HepG2 (cell line): ENCODE measurements around the gene SMG5.

Experiments used
- BHLHE40 ChIP-seq: IDR thresholded peaks from 2 replicates; pipeline ENCODE4 v1.6.1; 2011; ENCODE audit warnings: low read length, improper control_type of control experiment
- CTCF ChIP-seq: sonication (generic); formaldehyde crosslinking; IDR thresholded peaks from 2 replicates; pipeline ENCODE4 v1.5.0; 2020; ENCODE audit warnings: mild to moderate bottlenecking, missing genetic modification reagents, moderate library complexity
- EP300 ChIP-seq, 3 experiments: sonication (generic) in 1 of 3; formaldehyde crosslinking in 1 of 3; IDR thresholded peaks; 2 replicates each; pipeline versions ENCODE4 v1.5.1 to v1.6.1; 2011 to 2020; ENCODE audit warnings: low read depth in 2 of 3, low read length in 2 of 3, borderline replicate concordance in 1 of 3, improper control_type of control experiment in 1 of 3, mild to moderate bottlenecking in 1 of 3, missing genetic modification reagents in 1 of 3, moderate library complexity in 1 of 3
- HOXA5 ChIP-seq: sonication (generic); formaldehyde crosslinking; IDR thresholded peaks from 2 replicates; pipeline ENCODE4 v1.4.0; 2020; ENCODE audit warnings: missing genetic modification reagents
- NONO ChIP-seq, 2 experiments: fragments of 450-650 bp in 1 of 2; sonication (generic) in 1 of 2; formaldehyde crosslinking in 1 of 2; IDR thresholded peaks in 1 of 2; conservative IDR thresholded peaks in 1 of 2; 2 replicates each; pipeline versions ENCODE4 v1.6.1 to v1.8.0; 2017 to 2022; ENCODE audit warnings: mild to moderate bottlenecking in 1 of 2, missing genetic modification reagents in 1 of 2, moderate library complexity in 1 of 2
- PATZ1 ChIP-seq: sonication (generic); formaldehyde crosslinking; IDR thresholded peaks from 2 replicates; pipeline ENCODE4 v1.4.0; 2020; ENCODE audit warnings: missing genetic modification reagents
- RAD21 ChIP-seq: fragments of 450-650 bp; formaldehyde crosslinking; IDR thresholded peaks from 2 replicates; pipeline ENCODE4 v1.5.0; 2020; ENCODE audit warnings: mild to moderate bottlenecking
- REST ChIP-seq, 2 experiments: IDR thresholded peaks; 2 replicates each; pipeline ENCODE4 v1.6.1; 2011 to 2012; ENCODE audit warnings: low read length in 2 of 2, borderline replicate concordance in 1 of 2, low read depth in 1 of 2, mild to moderate bottlenecking in 1 of 2, moderate library complexity in 1 of 2
- ZBTB44 ChIP-seq: sonication (generic); formaldehyde crosslinking; IDR thresholded peaks from 2 replicates; pipeline ENCODE4 v1.4.0; 2020; ENCODE audit warnings: missing genetic modification reagents
- ZNF3 ChIP-seq: IDR thresholded peaks from 2 replicates; pipeline ENCODE4 v1.7.0; 2017; ENCODE audit warnings: inconsistent platforms
- ZNF569 ChIP-seq: sonication (generic); formaldehyde crosslinking; IDR thresholded peaks from 2 replicates; pipeline ENCODE4 v1.5.0; 2020; ENCODE audit warnings: mild to moderate bottlenecking, missing genetic modification reagents, moderate library complexity, borderline replicate concordance
- ZNF607 ChIP-seq: sonication (generic); formaldehyde crosslinking; IDR thresholded peaks from 2 replicates; pipeline ENCODE4 v1.5.1; 2020; ENCODE audit warnings: missing genetic modification reagents, mild to moderate bottlenecking, borderline replicate concordance

- no peak for TF ChIP-seq ZNF3 (CRISPR knock-in tag)
- TF ChIP-seq REST (IDR thresholded peaks at IDR 0.05; ENCODE audit: borderline replicate concordance in 1 of 2, low read depth in 1 of 2, low read length in 2 of 2) = 0 out of 4 replicates have a peak, but pooled peaks of 1 of the 2 experiments have one; percentile 24
- TF ChIP-seq BHLHE40 = no peak
- TF ChIP-seq RAD21 (CRISPR knock-in tag) = no peak; the same call in 1 of the 2 replicates
- TF ChIP-seq HOXA5 = no peak; the same call in none of the 2 replicates
- TF ChIP-seq ZNF569 (CRISPR knock-in tag) = no peak
- TF ChIP-seq PATZ1 (CRISPR knock-in tag) = peak; percentile 4; the same call in 1 of the 2 replicates
- TF ChIP-seq ZNF607 (CRISPR knock-in tag) = peak; percentile 81
- TF ChIP-seq CTCF (CRISPR knock-in tag) = no peak
- no peak for TF ChIP-seq EP300 (IDR thresholded peaks at IDR 0.05; ENCODE audit: low read depth in 2 of 2, low read length in 2 of 2)
- peak; percentile 40; the same call in 1 of the 2 replicates for TF ChIP-seq EP300 (CRISPR knock-in tag; IDR thresholded peaks at IDR 0.05; ENCODE audit: borderline replicate concordance)
- TF ChIP-seq NONO (IDR thresholded peaks at IDR 0.05) = no peak
- peak; percentile 74 for TF ChIP-seq NONO (CRISPR knock-in tag; conservative IDR thresholded peaks at IDR 0.05)
- no peak; the same call in 1 of the 2 replicates for TF ChIP-seq ZBTB44 (CRISPR knock-in tag)
Observed at GRCh38 chr1:156212833-156213643, 69.6 kb downstream of the SMG5 start, which contains the start of gene PMF1.
